Astrocyte of the spinal cord (primary cell): Measurements from ENCODE around the gene DNMT3B.

Source experiments
- DNase-seq: peaks from one replicate; pipeline ENCODE4 v3.0.0; 2011; ENCODE audit warnings: low read depth, low spot score
- H3K4me3 ChIP-seq: 2 replicates; pipeline ENCODE4 v1.5.1; 2011; ENCODE audit warnings: low read depth, mild to moderate bottlenecking, low read length, moderate library complexity
- CTCF ChIP-seq: IDR thresholded peaks from 2 replicates; pipeline ENCODE4 v1.5.1; 2012; ENCODE audit warnings: low read depth, mild to moderate bottlenecking, low read length, inconsistent platforms
- in situ Hi-C: cut with HindIII; loops from 2 replicates; pipeline ENCODE4 v1.10.0; 2017; ENCODE audit warnings: low sequenced_read_pairs

The DNMT3B gene

GRCh38 chr20:32841632-32842031 is 79.4 kb downstream of the DNMT3B start:
- no peak overlapping the region for H3K4me3 ChIP-seq
- TF ChIP-seq CTCF = no peak
- no peak for DNase-seq
- in situ Hi-C loops = no loop called here

- H3K4me3 ChIP-seq = no peak overlapping the region
- no peak for TF ChIP-seq CTCF
- DNase-seq = no peak
- in situ Hi-C loops = no loop called here
Measured at GRCh38 chr20:32842688-32843524, 80.7 kb downstream of the DNMT3B start.

DNA sequence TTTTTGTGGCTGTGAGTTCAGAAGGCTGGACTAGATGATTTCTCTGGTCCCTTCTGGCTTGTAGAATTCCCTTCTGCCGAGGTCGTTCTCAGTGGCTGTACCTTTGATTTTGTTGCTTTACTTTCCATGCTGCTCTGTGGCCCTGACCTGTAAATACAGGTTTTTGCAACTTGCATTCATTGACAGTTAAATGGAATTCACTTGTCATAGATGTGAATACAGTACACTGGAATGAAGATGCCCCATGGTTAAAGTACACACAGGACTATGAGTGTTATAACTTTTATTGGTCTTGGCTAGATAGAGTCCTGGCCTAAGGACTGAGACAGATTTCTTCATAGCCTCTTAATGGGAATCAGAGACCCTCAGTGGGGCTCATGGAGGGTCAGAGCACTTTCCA is 83.6 kb downstream of the DNMT3B start:
- DNase-seq = no peak
- H3K4me3 ChIP-seq = no peak overlapping the region
- in situ Hi-C loops = no loop called here
- TF ChIP-seq CTCF = no peak

DNA sequence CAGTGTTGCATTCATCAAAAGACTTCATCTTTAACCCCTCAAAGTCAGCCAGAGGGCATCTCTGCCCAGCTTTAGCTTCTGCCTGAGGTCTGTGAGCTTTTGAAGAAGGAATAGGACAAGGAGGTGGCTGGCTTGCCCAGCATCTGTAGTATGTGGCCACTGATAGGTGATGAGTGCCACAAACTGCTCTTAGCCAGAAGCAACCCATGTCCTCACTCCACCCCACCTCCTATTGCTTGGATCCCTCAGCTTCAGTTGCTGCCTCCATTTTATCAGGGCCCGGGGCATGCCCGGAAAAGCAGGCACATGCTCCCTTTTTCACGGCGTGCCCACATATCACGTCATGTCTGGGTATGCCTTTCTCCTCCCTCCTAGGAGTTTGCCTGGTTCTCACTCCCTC is 84.7 kb downstream of the DNMT3B start:
- no peak for DNase-seq
- H3K4me3 ChIP-seq = no peak overlapping the region
- TF ChIP-seq CTCF = no peak
- in situ Hi-C loops = no loop called here

- no peak for TF ChIP-seq CTCF
- no peak overlapping the region for H3K4me3 ChIP-seq
- in situ Hi-C loops = no loop called here
- DNase-seq = no peak
Measured at GRCh38 chr20:32847964-32848363, 85.8 kb downstream of the DNMT3B start.

- DNase-seq = no peak
- no peak overlapping the region for H3K4me3 ChIP-seq
- in situ Hi-C loops = no loop called here
- TF ChIP-seq CTCF = no peak
Measured at GRCh38 chr20:32848846-32849245, 86.7 kb downstream of the DNMT3B start.
